GM23338 (cell line): Measurements from ENCODE around the gene EFR3B.

Source experiments
- CREB1 ChIP-seq: fragments of 250-450 bp; sonication (Bioruptor Pico); IDR thresholded peaks from 2 replicates; pipeline ENCODE4 v1.5.0; 2020; ENCODE audit warnings: low read depth, mild to moderate bottlenecking, moderate library complexity
- EZH2 ChIP-seq: fragments of 200-600 bp; sonication (generic); IDR thresholded peaks from one replicate; pipeline ENCODE4 v1.8.0; 2017; ENCODE audit warnings: antibody characterized with exemption, mild to moderate bottlenecking, low read depth; ENCODE audit not compliant: unreplicated experiment
- EZH2phosphoT487 ChIP-seq: fragments of 200-600 bp; sonication (generic); IDR thresholded peaks from one replicate; pipeline ENCODE4 v1.8.1; 2018; ENCODE audit warnings: antibody characterized with exemption; ENCODE audit not compliant: unreplicated experiment
- JUNB ChIP-seq: IDR thresholded peaks from one replicate; pipeline ENCODE4 v1.6.1; 2016; ENCODE audit warnings: antibody characterized with exemption; ENCODE audit not compliant: unreplicated experiment
- NANOG ChIP-seq: IDR thresholded peaks from 2 replicates; pipeline ENCODE4 v1.6.1; 2016; ENCODE audit warnings: antibody characterized with exemption, borderline replicate concordance
- POLR2AphosphoS5 ChIP-seq: IDR thresholded peaks from 2 replicates; pipeline ENCODE4 v1.6.1; 2016; ENCODE audit warnings: antibody characterized with exemption, low read depth
- STAT1 ChIP-seq: IDR thresholded peaks from one replicate; pipeline ENCODE4 v1.6.1; 2016; ENCODE audit warnings: antibody characterized with exemption; ENCODE audit not compliant: unreplicated experiment
- ZNF114 ChIP-seq: fragments of 250-450 bp; sonication (Bioruptor Pico); IDR thresholded peaks from 2 replicates; pipeline ENCODE4 v1.5.0; 2020; ENCODE audit warnings: mild to moderate bottlenecking, moderate library complexity
- ZNF331 ChIP-seq: fragments of 250-450 bp; sonication (Bioruptor Pico); IDR thresholded peaks from 2 replicates; pipeline ENCODE4 v1.5.0; 2020; ENCODE audit warnings: low read depth, mild to moderate bottlenecking, moderate library complexity
- TF ChIP-seq, protein P1 (sequence below), 2 experiments: fragments of 200-600 bp in 1 of 2; sonication (generic) in 1 of 2; conservative IDR thresholded peaks; 2 replicates each; pipeline versions ENCODE4 v1.5.1 to v1.6.1; 2016 to 2017; ENCODE audit warnings: antibody characterized with exemption in 2 of 2, low read depth in 2 of 2, mild to moderate bottlenecking in 2 of 2, moderate library complexity in 1 of 2
- TF ChIP-seq, protein P2 (sequence below): IDR thresholded peaks from one replicate; pipeline ENCODE4 v1.6.1; 2018; ENCODE audit warnings: antibody characterized with exemption; ENCODE audit not compliant: unreplicated experiment
- TF ChIP-seq, protein P3 (sequence below): IDR thresholded peaks from 2 replicates; pipeline ENCODE4 v1.6.1; 2016; ENCODE audit warnings: antibody characterized with exemption

DNA sequence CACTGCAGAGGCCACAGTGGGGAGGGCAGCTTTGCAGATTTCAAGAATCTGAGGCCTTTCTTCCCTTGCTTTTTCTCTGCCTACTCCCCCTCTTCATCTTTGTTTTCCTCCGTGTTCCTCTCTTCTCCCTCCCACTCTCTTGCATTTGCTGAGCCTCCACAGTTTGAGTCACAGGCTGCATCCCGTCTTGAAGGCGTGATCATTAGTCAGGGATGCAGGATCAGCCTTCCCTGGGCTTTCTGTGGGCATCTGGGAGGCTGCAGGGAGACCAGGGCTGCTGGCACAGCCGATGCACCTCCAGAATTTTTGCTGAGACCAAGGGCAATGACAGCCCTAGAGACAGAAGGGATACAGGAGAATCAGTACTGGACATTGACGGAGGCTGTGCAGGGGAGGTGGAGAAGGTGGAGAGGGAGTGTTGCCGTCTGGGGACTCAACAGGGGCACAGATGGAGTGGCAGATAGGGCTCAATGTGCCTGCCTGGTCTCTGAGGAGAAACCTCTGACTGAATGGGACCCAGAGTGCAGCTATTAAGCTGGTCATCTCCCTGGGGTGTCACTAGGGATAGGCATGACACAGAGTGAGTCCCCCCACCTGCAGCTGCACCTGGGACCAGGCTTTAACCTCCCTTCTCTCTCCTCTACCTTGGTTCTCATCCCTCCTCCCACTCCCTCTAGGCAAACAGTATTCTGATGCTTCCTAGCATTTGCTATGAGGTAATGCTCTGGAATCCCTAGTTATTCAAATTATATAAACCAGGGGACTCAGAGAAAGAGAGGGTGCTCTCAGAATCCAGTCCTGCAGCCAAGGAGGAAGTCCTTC is 41.2 kb upstream of the EFR3B start:
- TF ChIP-seq, protein P1, sequence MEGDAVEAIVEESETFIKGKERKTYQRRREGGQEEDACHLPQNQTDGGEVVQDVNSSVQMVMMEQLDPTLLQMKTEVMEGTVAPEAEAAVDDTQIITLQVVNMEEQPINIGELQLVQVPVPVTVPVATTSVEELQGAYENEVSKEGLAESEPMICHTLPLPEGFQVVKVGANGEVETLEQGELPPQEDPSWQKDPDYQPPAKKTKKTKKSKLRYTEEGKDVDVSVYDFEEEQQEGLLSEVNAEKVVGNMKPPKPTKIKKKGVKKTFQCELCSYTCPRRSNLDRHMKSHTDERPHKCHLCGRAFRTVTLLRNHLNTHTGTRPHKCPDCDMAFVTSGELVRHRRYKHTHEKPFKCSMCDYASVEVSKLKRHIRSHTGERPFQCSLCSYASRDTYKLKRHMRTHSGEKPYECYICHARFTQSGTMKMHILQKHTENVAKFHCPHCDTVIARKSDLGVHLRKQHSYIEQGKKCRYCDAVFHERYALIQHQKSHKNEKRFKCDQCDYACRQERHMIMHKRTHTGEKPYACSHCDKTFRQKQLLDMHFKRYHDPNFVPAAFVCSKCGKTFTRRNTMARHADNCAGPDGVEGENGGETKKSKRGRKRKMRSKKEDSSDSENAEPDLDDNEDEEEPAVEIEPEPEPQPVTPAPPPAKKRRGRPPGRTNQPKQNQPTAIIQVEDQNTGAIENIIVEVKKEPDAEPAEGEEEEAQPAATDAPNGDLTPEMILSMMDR (conservative IDR thresholded peaks at IDR 0.05; ENCODE audit: low read depth in 2 of 2), result no peak
- TF ChIP-seq JUNB, result no peak
- TF ChIP-seq EZH2phosphoT487, result no peak
- TF ChIP-seq, protein P2, sequence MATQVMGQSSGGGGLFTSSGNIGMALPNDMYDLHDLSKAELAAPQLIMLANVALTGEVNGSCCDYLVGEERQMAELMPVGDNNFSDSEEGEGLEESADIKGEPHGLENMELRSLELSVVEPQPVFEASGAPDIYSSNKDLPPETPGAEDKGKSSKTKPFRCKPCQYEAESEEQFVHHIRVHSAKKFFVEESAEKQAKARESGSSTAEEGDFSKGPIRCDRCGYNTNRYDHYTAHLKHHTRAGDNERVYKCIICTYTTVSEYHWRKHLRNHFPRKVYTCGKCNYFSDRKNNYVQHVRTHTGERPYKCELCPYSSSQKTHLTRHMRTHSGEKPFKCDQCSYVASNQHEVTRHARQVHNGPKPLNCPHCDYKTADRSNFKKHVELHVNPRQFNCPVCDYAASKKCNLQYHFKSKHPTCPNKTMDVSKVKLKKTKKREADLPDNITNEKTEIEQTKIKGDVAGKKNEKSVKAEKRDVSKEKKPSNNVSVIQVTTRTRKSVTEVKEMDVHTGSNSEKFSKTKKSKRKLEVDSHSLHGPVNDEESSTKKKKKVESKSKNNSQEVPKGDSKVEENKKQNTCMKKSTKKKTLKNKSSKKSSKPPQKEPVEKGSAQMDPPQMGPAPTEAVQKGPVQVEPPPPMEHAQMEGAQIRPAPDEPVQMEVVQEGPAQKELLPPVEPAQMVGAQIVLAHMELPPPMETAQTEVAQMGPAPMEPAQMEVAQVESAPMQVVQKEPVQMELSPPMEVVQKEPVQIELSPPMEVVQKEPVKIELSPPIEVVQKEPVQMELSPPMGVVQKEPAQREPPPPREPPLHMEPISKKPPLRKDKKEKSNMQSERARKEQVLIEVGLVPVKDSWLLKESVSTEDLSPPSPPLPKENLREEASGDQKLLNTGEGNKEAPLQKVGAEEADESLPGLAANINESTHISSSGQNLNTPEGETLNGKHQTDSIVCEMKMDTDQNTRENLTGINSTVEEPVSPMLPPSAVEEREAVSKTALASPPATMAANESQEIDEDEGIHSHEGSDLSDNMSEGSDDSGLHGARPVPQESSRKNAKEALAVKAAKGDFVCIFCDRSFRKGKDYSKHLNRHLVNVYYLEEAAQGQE, result no peak
- no peak for TF ChIP-seq POLR2AphosphoS5
- TF ChIP-seq, protein P3, sequence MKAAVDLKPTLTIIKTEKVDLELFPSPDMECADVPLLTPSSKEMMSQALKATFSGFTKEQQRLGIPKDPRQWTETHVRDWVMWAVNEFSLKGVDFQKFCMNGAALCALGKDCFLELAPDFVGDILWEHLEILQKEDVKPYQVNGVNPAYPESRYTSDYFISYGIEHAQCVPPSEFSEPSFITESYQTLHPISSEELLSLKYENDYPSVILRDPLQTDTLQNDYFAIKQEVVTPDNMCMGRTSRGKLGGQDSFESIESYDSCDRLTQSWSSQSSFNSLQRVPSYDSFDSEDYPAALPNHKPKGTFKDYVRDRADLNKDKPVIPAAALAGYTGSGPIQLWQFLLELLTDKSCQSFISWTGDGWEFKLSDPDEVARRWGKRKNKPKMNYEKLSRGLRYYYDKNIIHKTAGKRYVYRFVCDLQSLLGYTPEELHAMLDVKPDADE, result no peak
- no peak for TF ChIP-seq EZH2
- TF ChIP-seq NANOG, result no peak
- no peak for TF ChIP-seq CREB1 (CRISPR knock-in tag)
- no peak for TF ChIP-seq ZNF114
- no peak for TF ChIP-seq STAT1
- no peak for TF ChIP-seq ZNF331
